Stimulated activated CD8-positive, alpha-beta memory T cell treated with anti-CD3 and anti-CD28 coated beads, Interleukin-2, amount 100 ng/mL, for 48 hours (primary cell): ENCODE measurements around the gene TSC22D4.
"Not testable (repeated sequence)": the region's sequence is repeated elsewhere in the genome, so short reads cannot be mapped to it uniquely, and the experiment has no call there.

Experiments used
- DNase-seq, 2 donors: peaks; one replicate each; pipeline ENCODE4 v3.0.0-alpha.2; 2020; ENCODE audit warnings: low read depth in 2 of 2

Gene TSC22D4

GRCh38 chr7:100478958-100479660, at the start of gene TSC22D4:
TSS of gene TSC22D4 (minus strand) at chr7:100479214. CDS start at chr7:100478038, 1,176 bp downstream.
- peak; percentile 84 to 92 for DNase-seq

- not testable (repeated sequence) for DNase-seq
These were observed 49.3 kb upstream of the TSC22D4 start for GRCh38 chr7:100528108-100528866.

- DNase-seq = not testable (repeated sequence)
These were observed 44.2 kb upstream of the TSC22D4 start for GRCh38 chr7:100523192-100523591.

- DNase-seq = not testable (repeated sequence)
These were observed 43.0 kb upstream of the TSC22D4 start for GRCh38 chr7:100521909-100522593.

- DNase-seq = no peak
These were observed 42.1 kb upstream of the TSC22D4 start for GRCh38 chr7:100521076-100521475.

- no peak for DNase-seq
These were observed 41.1 kb upstream of the TSC22D4 start for GRCh38 chr7:100520138-100520537.

- no peak for DNase-seq
These were observed 40.6 kb upstream of the TSC22D4 start for GRCh38 chr7:100519580-100519979.

- no peak for DNase-seq
These were observed 38.3 kb upstream of the TSC22D4 start for GRCh38 chr7:100517305-100517704.

GRCh38 chr7:100516135-100516812, 37.3 kb upstream of the TSC22D4 start:
- no peak for DNase-seq

- no peak for DNase-seq
These were observed 36.1 kb upstream of the TSC22D4 start for GRCh38 chr7:100515072-100515532.

GRCh38 chr7:100513212-100513810, 34.3 kb upstream of the TSC22D4 start:
- no peak for DNase-seq

GRCh38 chr7:100510437-100511239, 31.6 kb upstream of the TSC22D4 start:
- DNase-seq = no peak

GRCh38 chr7:100509231-100509630, 30.2 kb upstream of the TSC22D4 start:
- DNase-seq = no peak

- no peak for DNase-seq
These were observed 27.4 kb upstream of the TSC22D4 start for GRCh38 chr7:100506356-100506923.

GRCh38 chr7:100504887-100505611, 26.0 kb upstream of the TSC22D4 start:
- DNase-seq = no peak

GRCh38 chr7:100504031-100504430, 25.0 kb upstream of the TSC22D4 start:
- DNase-seq = not testable (repeated sequence)

- DNase-seq = not testable (repeated sequence)
These were observed 21.7 kb upstream of the TSC22D4 start for GRCh38 chr7:100500743-100501142.

- no peak for DNase-seq
These were observed 17.5 kb upstream of the TSC22D4 start for GRCh38 chr7:100496509-100496908.

GRCh38 chr7:100493476-100494264, 14.7 kb upstream of the TSC22D4 start:
- DNase-seq = peak in 1 of 2 donors; percentile 49
